Esophagus squamous epithelium (tissue), 4 donors: ENCODE measurements around the gene FNDC11.

Experiments
- POLR2A ChIP-seq, 4 donors: fragments of 450-650 bp; IDR thresholded peaks; one replicate each; pipeline ENCODE4 v1.6.1; 2017; ENCODE audit warnings: antibody characterized with exemption in 4 of 4, mild to moderate bottlenecking in 4 of 4, moderate library complexity in 3 of 4
- TF ChIP-seq, protein P1 (sequence below), 6 experiments: fragments of 450-650 bp in 4 of 6; fragments of 200-600 bp in 2 of 6; sonication (generic) in 2 of 6; IDR thresholded peaks; one replicate each; pipeline ENCODE4 v1.5.1; 2016 to 2019; ENCODE audit warnings: antibody characterized with exemption in 6 of 6, mild to moderate bottlenecking in 4 of 6, moderate library complexity in 4 of 6

GRCh38 chr20:63509088-63509564 is 44.8 kb upstream of the FNDC11 start:
- TF ChIP-seq, protein P1, sequence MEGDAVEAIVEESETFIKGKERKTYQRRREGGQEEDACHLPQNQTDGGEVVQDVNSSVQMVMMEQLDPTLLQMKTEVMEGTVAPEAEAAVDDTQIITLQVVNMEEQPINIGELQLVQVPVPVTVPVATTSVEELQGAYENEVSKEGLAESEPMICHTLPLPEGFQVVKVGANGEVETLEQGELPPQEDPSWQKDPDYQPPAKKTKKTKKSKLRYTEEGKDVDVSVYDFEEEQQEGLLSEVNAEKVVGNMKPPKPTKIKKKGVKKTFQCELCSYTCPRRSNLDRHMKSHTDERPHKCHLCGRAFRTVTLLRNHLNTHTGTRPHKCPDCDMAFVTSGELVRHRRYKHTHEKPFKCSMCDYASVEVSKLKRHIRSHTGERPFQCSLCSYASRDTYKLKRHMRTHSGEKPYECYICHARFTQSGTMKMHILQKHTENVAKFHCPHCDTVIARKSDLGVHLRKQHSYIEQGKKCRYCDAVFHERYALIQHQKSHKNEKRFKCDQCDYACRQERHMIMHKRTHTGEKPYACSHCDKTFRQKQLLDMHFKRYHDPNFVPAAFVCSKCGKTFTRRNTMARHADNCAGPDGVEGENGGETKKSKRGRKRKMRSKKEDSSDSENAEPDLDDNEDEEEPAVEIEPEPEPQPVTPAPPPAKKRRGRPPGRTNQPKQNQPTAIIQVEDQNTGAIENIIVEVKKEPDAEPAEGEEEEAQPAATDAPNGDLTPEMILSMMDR (IDR thresholded peaks at IDR 0.05): no peak
- TF ChIP-seq POLR2A (IDR thresholded peaks at IDR 0.05): no peak
